NT2/D1 (cell line): ENCODE results near the gene PDPK1.
A peak's percentile ranks its signal among the peaks of the same experiment; 100 is the strongest.

Experiments
- DNase-seq: peaks from one replicate; pipeline ENCODE4 v3.0.0-alpha.2; 2011; ENCODE audit warnings: low read depth, low spot score
- H3K27me3 ChIP-seq: 2 replicates; pipeline ENCODE4 v1.6.0; 2011; ENCODE audit warnings: mild to moderate bottlenecking; ENCODE audit not compliant: insufficient read length, insufficient read depth
- H3K36me3 ChIP-seq: 2 replicates; pipeline ENCODE4 v1.6.1; 2011; ENCODE audit warnings: mild to moderate bottlenecking, low read length, mixed read lengths; ENCODE audit not compliant: insufficient read depth, insufficient read length
- H3K4me1 ChIP-seq: 2 replicates; pipeline ENCODE4 v1.5.1; 2011; ENCODE audit not compliant: insufficient read depth, insufficient read length
- H3K4me3 ChIP-seq: 2 replicates; pipeline ENCODE4 v1.5.1; 2011; ENCODE audit warnings: low read depth; ENCODE audit not compliant: insufficient read length
- H3K9ac ChIP-seq: 2 replicates; pipeline ENCODE4 v1.6.0; 2011; ENCODE audit warnings: low read depth; ENCODE audit not compliant: insufficient read length
- H3K9me3 ChIP-seq: 2 replicates; pipeline ENCODE4 v1.5.1; 2011; ENCODE audit warnings: mild to moderate bottlenecking, low read length; ENCODE audit not compliant: insufficient read depth
- SUZ12 ChIP-seq: IDR thresholded peaks from 2 replicates; pipeline ENCODE4 v1.6.1; 2011; ENCODE audit not compliant: insufficient read length, insufficient read depth; ENCODE audit errors: extremely low read depth
- YY1 ChIP-seq: IDR thresholded peaks from 2 replicates; pipeline ENCODE4 v1.6.1; 2011; ENCODE audit not compliant: insufficient read length, insufficient read depth
- ZNF274 ChIP-seq: IDR thresholded peaks from 2 replicates; pipeline ENCODE4 v1.6.1; 2011; ENCODE audit warnings: mild to moderate bottlenecking, low read depth, low read length

PDPK1 gene

GRCh38 chr16:2587891-2588565, 50.2 kb downstream of the PDPK1 start:
- no peak for TF ChIP-seq ZNF274
- Histone ChIP-seq H3K9me3 (no peaks in the 10 kb centered on the region), H3K9ac (no peak overlapping the region), H3K4me1 (peaks cover 5% of the 10 kb centered on the region), H3K4me3 (no peak overlapping the region), H3K36me3 (peaks cover 71% of the 10 kb centered on the region), H3K27me3 (no peaks in the 10 kb centered on the region)
- no peak for DNase-seq

- Histone ChIP-seq H3K4me3 (no peak overlapping the region), H3K4me1 (peaks cover 9% of the 10 kb centered on the region), H3K9me3 (no peaks in the 10 kb centered on the region), H3K36me3 (peaks cover 72% of the 10 kb centered on the region), H3K27me3 (no peaks in the 10 kb centered on the region), H3K9ac (no peak overlapping the region)
- no peak for DNase-seq
- TF ChIP-seq SUZ12 = no peak
Measured at GRCh38 chr16:2591476-2592240, 53.8 kb downstream of the PDPK1 start.

- peaks cover 75% of the 10 kb centered on the region for H3K36me3 ChIP-seq
- H3K9me3 ChIP-seq = no peaks in the 10 kb centered on the region
- DNase-seq = no peak
- H3K27me3 ChIP-seq = no peaks in the 10 kb centered on the region
- TF ChIP-seq ZNF274 (no peak), SUZ12 (no peak), YY1 (no peak)
- no peak overlapping the region for H3K4me3 ChIP-seq
- H3K4me1 ChIP-seq = peaks cover 9% of the 10 kb centered on the region
- no peak overlapping the region for H3K9ac ChIP-seq
Measured at GRCh38 chr16:2592786-2593185, 55.0 kb downstream of the PDPK1 start.

GRCh38 chr16:2595393-2596205, 57.8 kb downstream of the PDPK1 start:
- no peak for DNase-seq
- H3K27me3 ChIP-seq = no peaks in the 10 kb centered on the region
- H3K9me3 ChIP-seq = no peaks in the 10 kb centered on the region
- peaks cover 61% of the 10 kb centered on the region for H3K36me3 ChIP-seq
- no peak overlapping the region for H3K4me3 ChIP-seq
- TF ChIP-seq YY1 = no peak
- TF ChIP-seq SUZ12 = no peak
- TF ChIP-seq ZNF274 = no peak
- H3K4me1 ChIP-seq = peaks cover 4% of the 10 kb centered on the region
- no peak overlapping the region for H3K9ac ChIP-seq

- H3K36me3 ChIP-seq = peaks cover 52% of the 10 kb centered on the region
- H3K4me1 ChIP-seq = peaks cover 4% of the 10 kb centered on the region
- no peaks in the 10 kb centered on the region for H3K9me3 ChIP-seq
- DNase-seq = no peak
- no peaks in the 10 kb centered on the region for H3K27me3 ChIP-seq
- TF ChIP-seq SUZ12 (no peak), YY1 (no peak), ZNF274 (no peak)
- H3K4me3 ChIP-seq = no peak overlapping the region
- no peak overlapping the region for H3K9ac ChIP-seq
Measured at GRCh38 chr16:2596747-2597559, 59.1 kb downstream of the PDPK1 start.

GRCh38 chr16:2597560-2597902, 59.7 kb downstream of the PDPK1 start:
- H3K4me1 ChIP-seq = peaks cover 4% of the 10 kb centered on the region

More at GRCh38 chr16:2597560-2597902, 59.7 kb downstream of the PDPK1 start:
- Histone ChIP-seq H3K27me3 (no peaks in the 10 kb centered on the region), H3K9me3 (no peaks in the 10 kb centered on the region), H3K9ac (peak overlapping the region; percentile 50), H3K36me3 (peaks cover 49% of the 10 kb centered on the region), H3K4me3 (no peak overlapping the region)
- TF ChIP-seq ZNF274 (no peak), SUZ12 (no peak), YY1 (no peak)
- no peak for DNase-seq
